Tibial nerve (tissue), 4 donors: ENCODE data around the gene PRM3. TPM values are rescaled to one million over a fixed set of nuclear protein-coding genes. Genes with fewer than 3 reads are reported as not detected.
A peak's percentile ranks its signal among the peaks of the same experiment; 100 is the strongest.

Experiments used
- DNase-seq, 2 donors: peaks; one replicate each; pipeline ENCODE4 v3.0.0-alpha.2; 2019; ENCODE audit warnings: low spot score in 2 of 2
- H3K27ac ChIP-seq, 4 donors: fragments of 200-600 bp; sonication (generic) in 3 of 4; one replicate each; pipeline ENCODE4 v1.5.1; 2017 to 2019; ENCODE audit warnings: mild to moderate bottlenecking in 1 of 4
- H3K27me3 ChIP-seq, 2 donors: fragments of 200-600 bp; sonication (generic) in 1 of 2; one replicate each; pipeline versions ENCODE4 v1.5.1 to v1.6.0; 2017 to 2019
- H3K36me3 ChIP-seq, 3 donors: fragments of 200-600 bp; sonication (generic); one replicate each; pipeline ENCODE4 v1.5.1; 2018 to 2019
- H3K4me1 ChIP-seq, 4 donors: fragments of 200-600 bp; sonication (generic) in 3 of 4; one replicate each; pipeline ENCODE4 v1.5.1; 2017 to 2019
- H3K4me3 ChIP-seq, 4 donors: fragments of 200-600 bp; sonication (generic) in 3 of 4; one replicate each; pipeline ENCODE4 v1.5.1; 2017 to 2019; ENCODE audit warnings: mild to moderate bottlenecking in 1 of 4, moderate library complexity in 1 of 4
- H3K9me3 ChIP-seq, 4 donors: fragments of 200-600 bp; sonication (generic) in 3 of 4; one replicate each; pipeline ENCODE4 v1.5.1; 2017 to 2019
- EP300 ChIP-seq, 2 donors: sonication (generic); formaldehyde crosslinking; IDR thresholded peaks; one replicate each; pipeline ENCODE4 v1.6.1; 2017; ENCODE audit warnings: antibody characterized with exemption in 2 of 2, mild to moderate bottlenecking in 1 of 2
- POLR2A ChIP-seq, 2 donors: fragments of 450-650 bp; IDR thresholded peaks; one replicate each; pipeline ENCODE4 v1.6.1; 2017; ENCODE audit warnings: antibody characterized with exemption in 2 of 2, mild to moderate bottlenecking in 2 of 2, moderate library complexity in 2 of 2
- WGBS, 2 donors: methylation state at CpG; one replicate each; pipeline ENCODE4 v1.1.5; 2018; 5-methylcytosine and 5-hydroxymethylcytosine counted together
- total RNA-seq, 4 donors: library from RNA; depleted of rRNA; stranded (reverse); fragments of >200 nt; gene quantifications; one replicate each; pipeline ENCODE4 v1.1.0, GENCODE V29; 2016
- TF ChIP-seq, protein P1 (sequence below), 5 experiments: fragments of 200-600 bp in 3 of 5; fragments of 450-650 bp in 2 of 5; sonication (generic) in 3 of 5; IDR thresholded peaks; one replicate each; pipeline ENCODE4 v1.5.1; 2016 to 2019; ENCODE audit warnings: antibody characterized with exemption in 5 of 5, mild to moderate bottlenecking in 3 of 5, moderate library complexity in 2 of 5

PRM3 gene
- total RNA-seq, 4 donors from 2014 or later = not detected

DNA sequence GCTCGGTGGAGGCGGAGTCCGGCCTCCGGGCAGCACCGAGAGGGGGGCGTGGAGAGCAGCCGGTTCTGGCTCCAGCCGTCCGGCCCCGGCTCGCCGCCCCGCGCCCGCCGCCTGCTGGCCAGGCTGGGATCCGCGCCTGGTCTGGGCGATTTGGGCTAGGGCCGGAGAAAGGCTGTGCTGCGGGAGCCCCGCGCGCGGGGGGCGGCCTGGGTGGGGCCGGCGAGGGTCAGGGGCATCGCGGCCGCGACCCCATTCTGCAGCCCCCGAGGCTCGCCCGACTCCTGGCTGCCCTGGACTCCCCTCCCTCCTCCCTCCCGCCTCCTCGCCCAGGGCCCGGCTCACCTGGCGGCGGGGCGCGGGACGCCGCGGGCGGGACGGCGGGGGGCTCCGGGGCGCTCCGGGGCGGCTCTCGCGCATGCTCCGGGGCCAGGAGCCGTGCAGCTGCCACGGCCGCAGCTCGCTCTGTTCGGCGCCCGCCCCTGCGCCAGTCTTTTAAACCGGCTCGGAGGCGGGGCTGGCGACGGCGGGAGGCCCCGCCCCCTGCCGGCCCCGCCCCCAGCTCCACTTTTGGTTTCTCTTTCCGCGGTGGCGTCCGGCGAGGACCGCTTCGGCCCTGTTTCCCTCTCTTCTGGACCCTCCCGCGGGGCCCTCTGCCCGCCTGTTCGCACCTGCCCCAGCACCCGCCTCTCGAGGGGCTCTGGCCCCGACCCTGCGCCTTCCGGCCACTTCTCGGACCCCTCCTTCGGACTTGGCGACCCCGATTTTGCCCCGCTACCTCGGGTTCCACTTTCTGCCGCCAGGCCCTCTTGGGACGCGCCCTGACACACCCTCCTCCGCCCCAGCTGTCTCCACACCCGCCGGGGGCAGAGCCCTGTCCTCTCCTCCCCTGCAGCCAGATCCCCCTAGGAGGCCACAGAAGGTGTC lies 17.4 kb downstream of the PRM3 start, which contains the start of gene SOCS1:
TSS of gene SOCS1 (minus strand) at position 468 of the 924 bp plus-strand sequence. CDS start 726 bp downstream, outside the sequence.
- TF ChIP-seq, protein P1, sequence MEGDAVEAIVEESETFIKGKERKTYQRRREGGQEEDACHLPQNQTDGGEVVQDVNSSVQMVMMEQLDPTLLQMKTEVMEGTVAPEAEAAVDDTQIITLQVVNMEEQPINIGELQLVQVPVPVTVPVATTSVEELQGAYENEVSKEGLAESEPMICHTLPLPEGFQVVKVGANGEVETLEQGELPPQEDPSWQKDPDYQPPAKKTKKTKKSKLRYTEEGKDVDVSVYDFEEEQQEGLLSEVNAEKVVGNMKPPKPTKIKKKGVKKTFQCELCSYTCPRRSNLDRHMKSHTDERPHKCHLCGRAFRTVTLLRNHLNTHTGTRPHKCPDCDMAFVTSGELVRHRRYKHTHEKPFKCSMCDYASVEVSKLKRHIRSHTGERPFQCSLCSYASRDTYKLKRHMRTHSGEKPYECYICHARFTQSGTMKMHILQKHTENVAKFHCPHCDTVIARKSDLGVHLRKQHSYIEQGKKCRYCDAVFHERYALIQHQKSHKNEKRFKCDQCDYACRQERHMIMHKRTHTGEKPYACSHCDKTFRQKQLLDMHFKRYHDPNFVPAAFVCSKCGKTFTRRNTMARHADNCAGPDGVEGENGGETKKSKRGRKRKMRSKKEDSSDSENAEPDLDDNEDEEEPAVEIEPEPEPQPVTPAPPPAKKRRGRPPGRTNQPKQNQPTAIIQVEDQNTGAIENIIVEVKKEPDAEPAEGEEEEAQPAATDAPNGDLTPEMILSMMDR (IDR thresholded peaks at IDR 0.05) = peak; percentile 86 to 100 (median 97)
- TF ChIP-seq POLR2A (IDR thresholded peaks at IDR 0.05) (peak; percentile 89 to 99), EP300 (IDR thresholded peaks at IDR 0.05) (peak in 1 of 2 donors; percentile 85)
- H3K4me3 ChIP-seq = peak within 1 kb of the TSS; percentile 61 to 87 (median 80)
- WGBS, 2 donors = 0 to 2% methylated on average over 40 to 66 of the region's 100 CpGs
- no peaks in the 10 kb centered on the region for H3K36me3 ChIP-seq
- peaks cover 0 to 48% (median 20%) of the 10 kb centered on the region in 4 donors for H3K4me1 ChIP-seq
- peak within 1 kb of the TSS; percentile 89 to 97 (median 96) for H3K27ac ChIP-seq
- H3K9me3 ChIP-seq = no peaks in the 10 kb centered on the region
- peak; percentile 73 to 78 for DNase-seq
- H3K27me3 ChIP-seq = no peaks in the 10 kb centered on the region

DNA sequence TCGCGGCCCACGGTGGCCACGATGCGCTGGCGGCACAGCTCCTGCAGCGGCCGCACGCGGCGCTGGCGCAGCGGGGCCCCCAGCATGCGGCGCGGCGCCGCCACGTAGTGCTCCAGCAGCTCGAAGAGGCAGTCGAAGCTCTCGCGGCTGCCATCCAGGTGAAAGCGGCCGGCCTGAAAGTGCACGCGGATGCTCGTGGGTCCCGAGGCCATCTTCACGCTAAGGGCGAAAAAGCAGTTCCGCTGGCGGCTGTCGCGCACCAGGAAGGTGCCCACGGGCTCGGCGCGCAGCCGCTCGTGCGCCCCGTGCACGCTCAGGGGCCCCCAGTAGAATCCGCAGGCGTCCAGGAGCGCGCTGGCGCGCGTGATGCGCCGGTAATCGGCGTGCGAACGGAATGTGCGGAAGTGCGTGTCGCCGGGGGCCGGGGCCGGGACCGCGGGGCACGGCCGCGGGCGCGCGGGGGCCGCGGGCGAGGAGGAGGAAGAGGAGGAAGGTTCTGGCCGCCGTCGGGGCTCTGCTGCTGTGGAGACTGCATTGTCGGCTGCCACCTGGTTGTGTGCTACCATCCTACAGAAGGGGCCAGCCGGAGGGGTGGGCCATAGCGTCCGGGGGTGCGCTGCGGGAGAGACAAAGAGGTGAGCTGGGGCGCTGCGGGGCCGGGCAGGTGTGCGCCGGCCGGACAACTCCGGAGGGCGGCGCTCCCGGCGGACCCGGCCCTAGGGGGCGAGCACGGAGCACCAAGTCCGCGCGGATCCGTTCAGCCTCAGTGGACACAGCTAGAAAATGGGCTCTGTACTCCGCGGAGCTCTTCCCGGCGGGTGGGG lies 18.3 kb downstream of the PRM3 start:
- H3K4me1 ChIP-seq = peaks cover 0 to 48% (median 20%) of the 10 kb centered on the region in 4 donors
- TF ChIP-seq, protein P1 (IDR thresholded peaks at IDR 0.05) = peak in 2 of 5 experiments; percentile 9 to 13
- no peak for TF ChIP-seq POLR2A (IDR thresholded peaks at IDR 0.05)
- no peak for TF ChIP-seq EP300 (IDR thresholded peaks at IDR 0.05)
- no peaks in the 10 kb centered on the region for H3K9me3 ChIP-seq
- DNase-seq = no peak
- no peaks in the 10 kb centered on the region for H3K27me3 ChIP-seq
- 2 to 3% methylated on average over 60 to 76 of the region's 105 CpGs for WGBS, 2 donors
- peak overlapping the region; percentile 51 to 81 (median 70) for H3K4me3 ChIP-seq
- no peaks in the 10 kb centered on the region for H3K36me3 ChIP-seq
- H3K27ac ChIP-seq = peak overlapping the region; percentile 76 to 97 (median 92)

DNA sequence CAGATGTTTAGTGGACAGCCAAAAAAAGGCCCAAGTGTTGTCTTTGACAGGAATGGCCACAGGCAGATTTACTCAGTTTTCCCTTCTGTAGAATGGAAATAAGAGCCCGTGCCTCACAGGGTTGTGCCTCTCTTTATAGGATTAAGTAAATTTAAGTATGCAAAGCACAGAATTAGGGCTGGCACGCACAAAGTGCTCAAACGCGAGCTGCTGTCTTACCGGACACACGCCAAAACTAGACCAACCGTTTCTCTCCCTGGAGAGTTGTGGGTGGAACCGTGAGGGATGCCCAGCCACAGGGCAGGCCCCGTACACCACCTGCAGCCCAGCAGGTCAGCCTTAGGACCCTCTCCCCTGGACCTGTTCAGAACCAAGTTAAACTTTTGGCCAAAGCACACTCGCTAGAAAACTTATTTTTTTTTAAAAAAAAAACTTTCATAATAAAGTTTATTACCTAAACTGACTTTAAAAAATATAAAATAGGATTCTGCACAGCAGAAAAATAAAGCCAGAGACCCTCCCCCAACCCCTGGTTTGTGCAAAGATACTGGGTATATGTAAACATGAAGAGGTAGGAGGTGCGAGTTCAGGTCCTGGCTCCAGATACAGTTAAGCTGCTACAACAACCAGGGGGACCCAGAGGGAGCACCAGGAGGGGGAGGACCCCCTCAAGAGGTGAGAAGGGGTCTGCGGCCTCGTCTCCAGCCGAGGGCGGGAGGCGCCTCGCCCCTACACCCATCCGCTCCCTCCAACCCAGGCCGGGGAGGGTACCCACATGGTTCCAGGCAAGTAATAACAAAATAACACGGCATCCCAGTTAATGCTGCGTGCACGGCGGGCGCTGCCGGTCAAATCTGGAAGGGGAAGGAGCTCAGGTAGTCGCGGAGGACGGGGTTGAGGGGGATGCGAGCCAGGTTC lies 19.2 kb downstream of the PRM3 start:
- peaks cover 0 to 46% (median 17%) of the 10 kb centered on the region in 4 donors for H3K4me1 ChIP-seq
- TF ChIP-seq POLR2A (IDR thresholded peaks at IDR 0.05) = no peak
- TF ChIP-seq, protein P1 (IDR thresholded peaks at IDR 0.05) = no peak

DNA sequence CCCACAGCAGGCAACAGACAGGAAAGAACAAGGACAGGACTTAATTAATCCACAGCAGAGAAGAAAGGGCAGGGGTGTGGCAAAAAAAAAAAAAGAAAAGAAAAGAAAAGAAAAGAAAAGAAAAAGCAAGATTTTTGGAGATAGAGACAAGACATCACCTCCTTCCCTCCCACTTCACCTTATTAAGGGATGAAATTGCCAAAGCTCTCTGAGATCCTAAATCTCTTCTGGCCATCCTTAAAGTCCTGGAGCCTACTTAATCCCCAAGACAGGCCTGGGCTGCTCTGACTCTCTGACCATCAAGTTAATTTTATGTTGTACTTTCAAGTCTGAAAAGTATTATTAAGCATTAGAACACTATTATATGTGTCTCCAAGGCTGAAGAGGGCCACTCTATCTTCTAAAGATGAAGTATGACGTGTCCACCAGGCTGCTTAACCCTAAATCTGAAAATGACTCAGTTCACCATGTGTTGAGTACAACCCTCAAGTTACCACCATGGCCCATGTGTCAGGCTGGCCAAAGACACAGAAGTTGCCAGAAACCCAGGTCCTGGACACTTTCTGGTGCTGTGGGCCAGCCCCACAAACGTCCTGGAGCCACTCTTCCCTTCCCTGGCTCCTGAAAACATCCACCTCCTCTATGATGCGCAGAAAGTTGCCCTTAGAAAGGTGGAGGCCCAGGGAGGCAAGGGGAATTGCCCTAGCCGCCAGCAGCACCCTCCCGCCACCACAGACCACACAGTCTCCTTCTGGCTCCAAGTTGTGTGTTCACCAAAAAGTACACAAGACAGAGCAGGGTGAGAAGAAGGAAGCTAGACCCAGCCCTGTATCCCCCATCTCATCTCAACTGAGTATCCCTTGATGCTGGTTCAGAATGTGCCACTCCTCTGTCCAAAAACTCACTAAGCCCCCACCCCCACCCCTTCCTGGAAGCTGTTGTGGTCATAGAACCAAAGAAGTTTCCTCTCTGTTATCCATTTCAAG lies 20.1 kb downstream of the PRM3 start:
- no peak for DNase-seq
- 85% methylated on average over 5 of the region's 5 CpGs for WGBS, 2 donors
- TF ChIP-seq POLR2A (IDR thresholded peaks at IDR 0.05) = no peak
- no peak for TF ChIP-seq EP300 (IDR thresholded peaks at IDR 0.05)
- TF ChIP-seq, protein P1 (IDR thresholded peaks at IDR 0.05) = no peak
- peak overlapping the region in 1 of 4 donors; percentile 33 for H3K27ac ChIP-seq
- H3K4me1 ChIP-seq = peaks cover 0 to 36% (median 9%) of the 10 kb centered on the region in 4 donors
- H3K36me3 ChIP-seq = no peaks in the 10 kb centered on the region
- H3K4me3 ChIP-seq = peak overlapping the region in 2 of 4 donors; percentile 80 to 81
- H3K27me3 ChIP-seq = no peaks in the 10 kb centered on the region
- no peaks in the 10 kb centered on the region for H3K9me3 ChIP-seq

More for the DNA sequence above, 19.2 kb downstream of the PRM3 start:
- WGBS, 2 donors = 50 to 64% methylated on average over 28 of the region's 29 CpGs
- peak overlapping the region; percentile 6 to 81 (median 70) for H3K4me3 ChIP-seq
- no peaks in the 10 kb centered on the region for H3K36me3 ChIP-seq
- DNase-seq = no peak
- H3K9me3 ChIP-seq = no peaks in the 10 kb centered on the region
- no peaks in the 10 kb centered on the region for H3K27me3 ChIP-seq
- H3K27ac ChIP-seq = peak overlapping the region in 2 of 4 donors; percentile 96 to 97
